Esophagus (tissue), 2 donors: ENCODE measurements around the gene PTPRT. TPM values are rescaled to one million over a fixed set of nuclear protein-coding genes. Genes with fewer than 3 reads are reported as not detected.

Experiments
- H3K27ac ChIP-seq, 2 donors: one replicate each; pipeline ENCODE4 v1.5.1; 2013; ENCODE audit warnings: low read depth in 2 of 2, mild to moderate bottlenecking in 2 of 2, inconsistent platforms in 1 of 2, low read length in 1 of 2, moderate library complexity in 1 of 2
- H3K27me3 ChIP-seq, 2 donors: one replicate each; pipeline ENCODE4 v1.6.1; 2013; ENCODE audit warnings: low read length in 2 of 2, control low read depth in 1 of 2, mild to moderate bottlenecking in 1 of 2; ENCODE audit not compliant: insufficient read depth in 2 of 2, control insufficient read depth in 1 of 2
- H3K36me3 ChIP-seq, 2 donors: one replicate each; pipeline ENCODE4 v1.6.1; 2013; ENCODE audit warnings: low read length in 1 of 2; ENCODE audit not compliant: control insufficient read depth in 2 of 2, insufficient read depth in 2 of 2
- H3K4me1 ChIP-seq, 2 donors: one replicate each; pipeline ENCODE4 v1.6.1; 2013; ENCODE audit warnings: low read length in 1 of 2; ENCODE audit not compliant: control insufficient read depth in 2 of 2, insufficient read depth in 2 of 2
- H3K4me3 ChIP-seq, 2 donors: one replicate each; pipeline ENCODE4 v1.5.1; 2013; ENCODE audit warnings: low read length in 2 of 2, mild to moderate bottlenecking in 2 of 2, low read depth in 1 of 2, moderate library complexity in 1 of 2
- H3K9me3 ChIP-seq, 2 donors: one replicate each; pipeline ENCODE4 v1.6.1; 2013; ENCODE audit warnings: mild to moderate bottlenecking in 2 of 2, low read depth in 1 of 2, low read length in 1 of 2, moderate library complexity in 1 of 2; ENCODE audit not compliant: control insufficient read depth in 2 of 2, insufficient read depth in 1 of 2
- WGBS, 2 donors: extraction: QIAGEN DNeasy Blood & Tissue Kit; methylation state at CpG; one replicate each; pipeline ENCODE4 v1.1.7; 2013; 5-methylcytosine and 5-hydroxymethylcytosine counted together
- polyA plus RNA-seq, 2 donors: library from polyadenylated mRNA; stranded (reverse); fragments of 200-250 nt; gene quantifications; one replicate each; pipeline ENCODE4 v1.2.3, GENCODE V29; 2013
- donor health status: healthy with polysubstance abuse.
- donor health status: Bipolar disorder and iron deficiency.

PTPRT gene
- polyA plus RNA-seq, 2 donors: under 0.01 TPM

- 60 to 68% methylated on average over 2 of the region's 2 CpGs for WGBS, 2 donors
- Histone ChIP-seq H3K4me1 (no peaks in the 10 kb centered on the region), H3K27ac (no peak overlapping the region), H3K9me3 (no peaks in the 10 kb centered on the region), H3K27me3 (no peaks in the 10 kb centered on the region), H3K36me3 (no peaks in the 10 kb centered on the region), H3K4me3 (no peak overlapping the region)
Measured at GRCh38 chr20:42958367-42959069, 231.2 kb downstream of the PTPRT start.

DNA sequence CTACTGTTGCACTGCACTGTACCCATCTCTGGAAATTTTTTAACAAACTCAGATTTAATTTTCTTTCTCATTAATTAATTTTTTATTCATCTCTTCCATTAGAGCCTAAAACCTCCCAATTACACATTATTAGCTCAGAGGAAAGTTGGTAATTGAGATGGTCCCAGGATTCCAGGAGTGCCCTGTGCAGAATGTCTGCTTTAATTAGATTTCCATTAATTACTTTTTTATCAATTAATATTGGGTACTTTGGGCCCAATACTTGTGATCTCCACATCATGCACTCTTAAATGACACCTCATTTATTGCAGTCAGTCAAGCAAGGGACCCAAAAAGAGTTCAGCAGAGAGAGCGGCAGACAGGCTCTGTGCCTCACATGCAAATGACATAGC is 232.0 kb downstream of the PTPRT start:
- Histone ChIP-seq H3K9me3 (no peaks in the 10 kb centered on the region), H3K4me1 (no peaks in the 10 kb centered on the region), H3K4me3 (no peak overlapping the region), H3K36me3 (no peaks in the 10 kb centered on the region), H3K27ac (no peak overlapping the region), H3K27me3 (no peaks in the 10 kb centered on the region)
- whole genome bisulfite sequencing, 2 donors: 84 to 87% methylated on average over 1 of the region's 1 CpG

GRCh38 chr20:42957018-42957703 is 232.5 kb downstream of the PTPRT start:
- Histone ChIP-seq H3K9me3 (no peaks in the 10 kb centered on the region), H3K27me3 (no peaks in the 10 kb centered on the region), H3K36me3 (no peaks in the 10 kb centered on the region), H3K27ac (no peak overlapping the region), H3K4me3 (no peak overlapping the region), H3K4me1 (no peaks in the 10 kb centered on the region)
- WGBS, 2 donors: 45 to 59% methylated on average over 9 of the region's 9 CpGs

- WGBS, 2 donors: 80 to 93% methylated on average over 4 of the region's 4 CpGs
- Histone ChIP-seq H3K4me3 (no peak overlapping the region), H3K9me3 (peaks cover 0 to 2% of the 10 kb centered on the region in 2 donors), H3K36me3 (no peaks in the 10 kb centered on the region), H3K27me3 (no peaks in the 10 kb centered on the region), H3K4me1 (no peaks in the 10 kb centered on the region), H3K27ac (no peak overlapping the region)
Measured at GRCh38 chr20:42955713-42956112, 234.0 kb downstream of the PTPRT start.

DNA sequence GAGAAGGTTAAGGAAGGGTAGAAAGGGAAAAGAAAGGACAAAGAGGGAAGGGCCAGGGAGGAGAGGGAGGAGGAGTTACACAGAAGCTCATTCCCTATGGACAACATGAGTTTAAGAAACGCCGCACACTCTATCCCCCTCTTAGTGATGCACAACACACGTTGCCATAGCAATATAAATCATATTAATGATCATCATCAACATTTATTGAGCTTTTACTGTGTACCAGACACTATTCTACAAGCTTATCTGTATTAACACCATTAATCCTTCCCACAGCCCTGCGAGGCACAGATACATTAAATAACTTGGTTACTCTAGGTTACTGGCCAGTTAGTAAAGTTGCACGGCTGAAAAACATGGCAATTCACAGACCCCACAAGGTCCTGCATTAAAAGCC is 234.8 kb downstream of the PTPRT start:
- H3K4me1 ChIP-seq: no peaks in the 10 kb centered on the region
- no peak overlapping the region for H3K27ac ChIP-seq
- no peaks in the 10 kb centered on the region for H3K27me3 ChIP-seq
- H3K36me3 ChIP-seq: no peaks in the 10 kb centered on the region
- 64 to 69% methylated on average over 5 of the region's 5 CpGs for WGBS, 2 donors
- H3K9me3 ChIP-seq: peaks cover 0 to 2% of the 10 kb centered on the region in 2 donors
- no peak overlapping the region for H3K4me3 ChIP-seq

GRCh38 chr20:42949950-42950349 is 239.8 kb downstream of the PTPRT start:
- Histone ChIP-seq H3K4me3 (no peak overlapping the region), H3K27ac (no peak overlapping the region), H3K4me1 (no peaks in the 10 kb centered on the region), H3K9me3 (peaks cover 5 to 6% of the 10 kb centered on the region in 2 donors), H3K36me3 (no peaks in the 10 kb centered on the region), H3K27me3 (no peaks in the 10 kb centered on the region)
- 49 to 59% methylated on average over 7 of the region's 7 CpGs for WGBS, 2 donors

- Histone ChIP-seq H3K27me3 (no peaks in the 10 kb centered on the region), H3K9me3 (peaks cover 5 to 7% of the 10 kb centered on the region in 2 donors), H3K4me3 (no peak overlapping the region), H3K4me1 (no peaks in the 10 kb centered on the region), H3K36me3 (no peaks in the 10 kb centered on the region), H3K27ac (no peak overlapping the region)
- 49 to 62% methylated on average over 10 of the region's 10 CpGs for WGBS, 2 donors
Measured at GRCh38 chr20:42945234-42945994, 244.3 kb downstream of the PTPRT start.

GRCh38 chr20:42941629-42942028 is 248.1 kb downstream of the PTPRT start:
- Histone ChIP-seq H3K27ac (no peak overlapping the region), H3K9me3 (peaks cover 0 to 4% of the 10 kb centered on the region in 2 donors), H3K4me1 (no peaks in the 10 kb centered on the region), H3K4me3 (no peak overlapping the region), H3K27me3 (no peaks in the 10 kb centered on the region), H3K36me3 (no peaks in the 10 kb centered on the region)
- WGBS, 2 donors: 70 to 73% methylated on average over 2 of the region's 2 CpGs

GRCh38 chr20:42938441-42939205 is 251.1 kb downstream of the PTPRT start:
- WGBS, 2 donors: 65 to 81% methylated on average over 3 of the region's 3 CpGs

More at GRCh38 chr20:42938441-42939205, 251.1 kb downstream of the PTPRT start:
- H3K36me3 ChIP-seq: no peaks in the 10 kb centered on the region
- H3K4me1 ChIP-seq: no peaks in the 10 kb centered on the region
- no peak overlapping the region for H3K4me3 ChIP-seq
- H3K9me3 ChIP-seq: peaks cover 0 to 4% of the 10 kb centered on the region in 2 donors
- H3K27ac ChIP-seq: no peak overlapping the region
- H3K27me3 ChIP-seq: no peaks in the 10 kb centered on the region
